Activated CD4-positive, alpha-beta T cell treated with anti-CD3 and anti-CD28 coated beads, Interleukin-10, Interleukin-2, amounts not matched to agents 100 ng/mL and 50 ng/mL, durations not matched to agents 16 hours and 8 hours (primary cell): ENCODE data around the gene PROCR.
"Not testable (repeated sequence)": the region's sequence is repeated elsewhere in the genome, so short reads cannot be mapped to it uniquely, and the experiment has no call there.

Experiments
- DNase-seq: peaks from one replicate; pipeline ENCODE4 v3.0.0-alpha.2; 2020

PROCR gene

GRCh38 chr20:35165221-35166185 is 6.4 kb upstream of the PROCR start:
- no peak for DNase-seq

- no peak for DNase-seq
Measured at GRCh38 chr20:35166242-35166830, 5.5 kb upstream of the PROCR start.

DNA sequence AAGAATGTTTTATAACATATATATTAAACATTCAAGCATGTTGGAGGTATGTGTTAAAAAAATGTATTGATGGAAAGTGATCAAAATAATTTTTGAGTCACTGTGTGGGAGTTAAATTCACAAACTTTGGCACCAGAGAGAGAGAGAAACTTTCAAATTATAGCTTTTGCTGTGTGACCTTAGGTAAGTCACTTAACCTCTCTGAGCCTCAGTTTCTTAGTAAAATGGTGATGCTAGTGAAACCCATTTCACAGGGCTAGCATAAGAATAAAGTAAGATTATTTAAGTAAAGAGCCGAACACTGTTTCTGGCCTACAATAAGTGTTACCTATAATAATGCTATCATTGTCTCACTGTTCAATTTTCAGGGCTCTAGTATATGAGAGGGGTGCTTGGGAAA is 4.1 kb upstream of the PROCR start:
- DNase-seq, result no peak

DNA sequence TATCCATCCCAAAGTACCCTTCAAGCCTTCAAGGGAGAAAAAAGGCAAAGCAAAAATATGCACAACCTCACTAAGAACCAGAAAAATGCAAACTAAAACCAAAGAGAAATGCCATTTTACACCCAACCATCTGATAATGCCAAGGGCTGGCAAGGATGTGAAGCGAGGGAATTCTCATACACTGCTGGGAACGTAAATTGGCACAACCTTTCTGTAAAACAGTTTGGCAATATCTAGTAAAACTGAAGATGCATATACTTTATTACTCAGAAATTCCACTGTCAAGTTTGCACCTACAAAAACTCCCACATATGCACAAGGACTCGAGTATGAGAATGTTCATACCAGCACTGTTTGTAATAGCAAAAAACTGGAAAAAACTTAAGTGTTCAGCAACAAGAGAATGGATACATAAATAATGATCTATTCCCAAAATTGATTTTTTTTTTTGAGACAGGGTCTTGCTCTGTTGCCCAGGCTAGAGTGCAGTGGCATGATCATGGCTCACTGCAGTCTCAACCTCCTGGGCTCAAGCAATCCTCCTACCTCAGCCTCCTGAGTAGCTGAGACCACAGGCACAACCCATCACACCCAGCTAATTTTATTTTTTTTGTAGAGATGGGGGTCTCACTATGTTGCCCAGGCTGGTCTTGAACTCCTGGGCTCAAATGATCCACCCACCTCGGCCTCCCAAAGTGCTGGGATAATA is 3.0 kb upstream of the PROCR start:
- not testable (repeated sequence) for DNase-seq

GRCh38 chr20:35171438-35171752 is 477 bp upstream of the PROCR start:
- no peak for DNase-seq

DNA sequence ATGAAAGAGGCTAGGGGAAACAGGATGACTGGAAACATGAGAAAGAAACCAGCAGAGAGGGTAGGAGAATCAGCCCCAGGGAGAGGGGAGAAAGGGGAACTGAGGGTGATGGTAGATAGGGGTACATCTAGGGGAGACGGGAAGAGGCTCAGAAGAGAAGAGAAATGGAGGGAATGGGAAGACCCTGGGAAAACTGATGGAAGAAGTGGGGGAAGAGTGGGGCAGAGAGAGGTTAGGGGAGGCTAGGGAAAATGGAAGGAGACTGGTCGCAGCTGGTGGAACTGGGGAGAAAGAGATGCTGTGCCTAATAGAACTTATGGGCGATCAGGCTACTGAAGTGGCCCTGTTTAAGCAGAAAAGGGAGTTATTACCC is 548 bp downstream of the PROCR start:
- no peak for DNase-seq

DNA sequence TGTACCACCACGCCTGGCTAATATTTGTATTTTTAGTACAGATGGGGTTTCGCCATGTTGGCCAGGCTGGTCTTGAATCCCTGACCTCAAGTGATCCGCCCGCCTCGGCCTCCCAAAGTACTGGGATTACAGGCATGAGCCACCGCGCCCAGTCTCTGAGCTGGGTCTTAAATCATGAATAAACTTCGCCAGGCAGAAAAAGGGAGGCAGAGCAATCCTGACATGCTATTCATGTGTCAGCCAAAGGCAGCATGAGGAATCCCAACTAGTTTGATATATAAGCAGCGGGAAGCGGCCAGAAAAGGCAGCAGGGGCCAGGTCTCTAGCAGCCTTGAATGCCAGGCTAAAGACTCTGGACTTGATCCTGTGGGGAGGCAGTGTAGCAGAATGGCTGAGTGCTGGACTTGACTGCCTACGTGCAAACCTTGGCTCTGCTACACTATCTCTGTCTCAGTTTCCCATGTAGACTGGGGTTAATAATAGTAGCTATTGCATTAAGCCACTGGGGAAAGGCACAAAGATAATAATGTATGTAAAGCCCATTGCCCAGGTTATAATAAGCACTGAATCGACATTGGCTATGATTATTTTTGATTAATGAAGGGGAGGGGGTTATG is 1.8 kb downstream of the PROCR start:
- DNase-seq, result no peak

DNA sequence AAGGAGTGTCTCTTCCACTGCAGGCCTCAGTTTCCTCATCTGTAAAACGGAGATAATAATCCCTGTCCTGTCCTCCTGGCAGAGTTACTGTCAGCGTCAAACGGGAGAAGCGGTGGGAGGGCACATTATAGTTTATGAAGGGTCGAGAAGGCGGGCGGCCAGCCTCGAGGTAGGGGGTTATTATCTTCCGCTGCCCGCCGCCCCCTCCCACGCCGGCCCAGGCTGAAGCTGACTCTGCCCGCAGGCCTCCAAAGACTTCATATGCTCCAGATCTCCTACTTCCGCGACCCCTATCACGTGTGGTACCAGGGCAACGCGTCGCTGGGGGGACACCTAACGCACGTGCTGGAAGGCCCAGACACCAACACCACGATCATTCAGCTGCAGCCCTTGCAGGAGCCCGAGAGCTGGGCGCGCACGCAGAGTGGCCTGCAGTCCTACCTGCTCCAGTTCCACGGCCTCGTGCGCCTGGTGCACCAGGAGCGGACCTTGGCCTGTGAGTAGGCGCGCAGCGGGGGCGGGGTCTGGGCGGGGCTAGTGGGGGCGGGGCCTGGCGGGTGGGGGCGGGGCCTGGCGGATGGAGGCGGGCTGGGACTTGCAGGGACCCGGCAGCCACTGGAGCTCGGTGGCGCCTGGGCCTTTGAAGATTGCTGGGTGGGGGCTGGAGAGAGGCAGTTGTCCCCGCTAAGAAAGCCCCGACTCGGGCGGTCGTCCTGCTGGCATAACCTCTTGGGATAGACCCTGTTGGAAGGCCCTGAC is 2.8 kb downstream of the PROCR start:
- no peak for DNase-seq

GRCh38 chr20:35176132-35176531 is 4.3 kb downstream of the PROCR start:
- no peak for DNase-seq

DNA sequence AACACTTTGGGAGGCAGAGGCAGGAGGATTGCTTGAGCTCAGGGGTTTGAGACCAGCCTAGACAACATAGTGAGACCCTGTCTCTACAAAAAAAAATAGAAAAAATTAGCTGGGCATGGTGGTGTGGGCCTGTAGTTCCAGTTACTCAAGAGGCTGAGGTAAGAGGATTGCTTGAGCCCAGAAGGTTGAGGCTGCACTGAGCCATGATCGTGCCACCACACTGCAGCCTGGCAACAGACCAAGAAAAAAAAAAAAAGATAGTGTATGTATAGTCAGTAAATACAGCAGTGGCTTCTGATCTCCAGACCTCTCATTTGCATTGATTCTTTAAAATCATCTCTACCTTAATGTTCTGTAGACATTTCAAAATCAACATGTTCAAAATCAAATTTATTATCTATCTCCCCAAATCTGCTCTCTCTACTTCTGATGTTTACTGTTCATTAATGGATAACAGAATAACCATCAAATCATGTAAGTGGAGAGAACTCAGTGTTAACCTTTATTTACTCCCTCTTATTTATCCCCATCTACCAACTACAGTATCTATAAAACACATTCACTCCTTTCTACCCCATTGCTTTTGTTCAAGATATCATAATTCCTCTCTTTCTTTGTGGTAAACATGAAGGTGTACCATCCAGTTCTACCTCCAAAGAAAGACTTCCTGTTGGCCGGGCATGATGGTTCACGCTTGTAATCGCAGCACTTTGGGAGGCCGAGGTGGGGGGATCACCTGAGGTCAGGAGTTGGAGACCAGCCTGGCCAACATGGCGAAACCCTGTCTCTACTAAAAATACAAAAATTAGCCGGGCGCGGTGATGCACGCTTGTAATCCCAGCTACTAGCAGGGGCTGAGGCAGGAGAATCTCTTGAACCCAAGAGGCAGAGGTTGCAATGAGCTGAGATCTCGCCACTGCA is 7.7 kb downstream of the PROCR start:
- DNase-seq, result no peak

DNA sequence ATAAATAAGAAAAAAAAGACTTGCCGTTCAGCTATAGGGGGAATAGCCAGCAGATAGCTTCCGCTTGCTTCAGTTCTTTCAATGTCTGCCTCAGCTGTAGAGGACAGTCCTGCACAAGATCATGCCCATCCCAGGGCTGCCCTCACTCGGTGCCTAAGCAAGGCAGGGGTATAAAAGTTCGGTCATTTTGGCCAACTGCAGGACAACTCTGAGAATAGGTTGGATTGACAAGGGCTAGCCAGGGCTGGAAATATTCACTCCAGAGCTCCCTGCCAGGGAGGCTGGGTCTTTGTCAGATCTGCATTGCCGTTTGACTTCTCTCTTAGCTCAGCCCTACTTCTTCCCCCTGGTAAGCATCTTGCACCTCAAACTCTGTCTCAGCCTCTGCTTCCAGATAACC is 8.4 kb downstream of the PROCR start:
- DNase-seq, result no peak

GRCh38 chr20:35181731-35182130 is 9.9 kb downstream of the PROCR start:
- DNase-seq, result no peak

DNA sequence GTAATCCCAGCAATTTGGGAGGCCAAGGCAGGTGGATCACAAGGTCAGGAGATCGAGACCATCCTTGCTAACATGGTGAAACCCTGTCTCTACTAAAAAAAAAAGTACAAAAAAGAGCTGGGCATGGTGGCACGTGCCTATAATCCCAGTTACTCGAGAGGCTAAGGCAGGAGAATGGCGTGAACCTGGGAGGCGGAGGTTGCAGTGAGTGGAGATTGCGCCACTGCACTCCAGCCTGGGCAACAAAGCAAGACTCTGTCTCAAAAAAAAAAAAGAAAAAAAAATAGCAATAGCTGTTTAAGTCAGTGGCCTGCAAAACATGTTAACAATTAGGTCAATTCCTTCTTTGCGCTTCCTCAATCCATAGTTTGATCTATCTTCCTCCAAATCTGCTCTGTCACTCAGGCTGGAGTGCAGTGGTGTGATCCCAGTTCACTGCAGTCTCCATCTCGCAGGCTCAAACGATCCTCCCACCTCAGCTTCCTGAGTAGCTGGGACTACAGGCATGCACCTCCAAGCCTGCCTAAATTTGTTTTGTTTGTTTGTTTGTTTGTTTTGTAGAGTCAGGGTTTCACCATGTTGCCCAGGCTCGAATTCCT is 14.9 kb downstream of the PROCR start:
- DNase-seq, result not testable (repeated sequence)

- no peak for DNase-seq
Measured at GRCh38 chr20:35187584-35188190, 15.8 kb downstream of the PROCR start.

GRCh38 chr20:35189223-35189622 is 17.4 kb downstream of the PROCR start:
- DNase-seq, result not testable (repeated sequence)

DNA sequence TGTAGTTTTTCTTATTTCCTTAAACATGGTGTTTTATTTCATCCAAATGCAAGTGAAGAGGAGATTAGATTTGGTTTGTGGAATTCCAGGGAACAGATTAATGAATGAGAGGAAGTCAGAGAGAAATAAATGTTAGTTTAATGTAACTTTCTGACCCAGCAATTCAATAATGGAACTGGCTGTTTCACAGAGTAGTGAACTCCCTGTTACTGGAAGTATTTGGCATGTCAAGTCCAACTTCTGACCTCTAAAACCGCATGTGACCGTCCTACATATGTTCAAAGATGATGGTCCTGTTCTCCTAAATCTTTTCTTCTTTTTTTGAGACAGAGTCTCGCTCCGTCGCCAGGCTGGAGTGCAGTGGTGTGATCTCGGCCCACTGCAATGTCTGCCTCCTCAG is 18.7 kb downstream of the PROCR start:
- DNase-seq, result no peak

GRCh38 chr20:35191419-35192117 is 19.7 kb downstream of the PROCR start:
- DNase-seq, result no peak

DNA sequence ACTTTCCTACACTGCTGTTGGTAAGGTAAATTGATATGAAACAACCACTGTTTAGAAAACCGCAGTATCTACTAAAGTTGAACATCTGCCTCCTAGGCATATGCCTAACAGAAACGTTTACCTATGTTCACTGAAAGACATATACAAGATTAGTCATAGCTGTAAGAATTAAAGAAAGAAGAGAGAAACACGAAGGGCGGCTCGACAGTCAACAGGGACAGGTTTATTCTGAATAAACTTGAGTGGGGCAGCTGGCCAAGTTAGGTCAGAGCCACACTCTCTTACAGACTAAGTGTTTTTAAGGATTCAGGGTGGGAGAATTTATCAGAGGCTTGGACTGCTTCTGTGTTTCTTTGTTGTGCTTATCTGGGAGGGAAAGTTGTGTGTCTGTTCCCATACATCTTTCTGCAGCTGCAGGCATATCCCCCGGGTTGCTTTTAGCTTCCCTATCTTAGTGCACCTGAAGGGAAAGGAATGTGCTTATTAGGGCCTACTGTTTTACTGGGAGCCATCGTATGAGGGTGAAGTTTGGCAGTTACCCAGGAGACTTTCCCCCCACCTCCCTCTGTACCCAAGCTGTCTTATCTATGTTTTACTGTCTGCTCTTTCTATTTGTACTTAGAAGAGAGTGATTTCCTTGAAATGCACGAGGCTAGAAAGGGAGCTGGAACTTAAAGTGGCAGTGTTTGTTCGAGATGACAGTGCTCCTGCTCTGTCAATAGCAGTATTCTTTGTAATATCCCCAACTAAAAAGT is 20.4 kb downstream of the PROCR start:
- DNase-seq, result no peak
